Esophagus muscularis mucosa (tissue), 3 donors: ENCODE data around the gene CDKL5.

Experiments
- CTCF ChIP-seq, 3 experiments: fragments of 200-600 bp in 2 of 3; fragments of 450-650 bp in 1 of 3; sonication (generic) in 2 of 3; IDR thresholded peaks; one replicate each; pipeline ENCODE4 v1.5.1; 2017 to 2019; ENCODE audit warnings: antibody characterized with exemption in 3 of 3, mild to moderate bottlenecking in 2 of 3, moderate library complexity in 1 of 3
- POLR2A ChIP-seq: fragments of 450-650 bp; IDR thresholded peaks from one replicate; pipeline ENCODE4 v1.6.1; 2017; ENCODE audit warnings: antibody characterized with exemption, moderate library complexity, mild to moderate bottlenecking, low read depth
- POLR2AphosphoS5 ChIP-seq, 2 donors: sonication (generic); formaldehyde crosslinking; IDR thresholded peaks; one replicate each; pipeline ENCODE4 v1.6.1; 2017; ENCODE audit warnings: antibody characterized with exemption in 2 of 2

GRCh38 chrX:18449236-18449635, 23.8 kb downstream of the CDKL5 start:
- TF ChIP-seq CTCF (IDR thresholded peaks at IDR 0.05) (no peak), POLR2AphosphoS5 (IDR thresholded peaks at IDR 0.05) (no peak), POLR2A (no peak)
